ENCODE data around the gene PHGDH.

DNA sequence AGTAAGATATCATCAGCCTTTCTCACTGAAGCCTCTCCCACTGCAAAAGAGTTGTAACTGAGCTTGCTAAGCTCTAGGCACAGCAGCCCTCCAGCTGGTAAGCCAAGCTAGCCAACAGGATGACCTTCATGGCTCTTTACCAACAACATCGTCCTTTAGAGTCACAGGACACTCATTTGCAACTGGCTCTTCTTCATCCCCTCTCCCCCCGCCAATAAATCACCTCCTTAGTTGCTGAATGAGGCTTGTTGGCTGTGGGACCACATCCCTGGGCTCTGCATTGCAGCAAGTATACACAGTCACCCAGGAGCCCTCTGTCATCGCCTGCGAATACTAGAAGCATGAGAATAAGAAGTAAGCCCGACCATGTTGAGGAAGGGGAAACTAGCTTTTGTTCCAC is 47.7 kb upstream of the PHGDH start:
- TF ChIP-seq NFE2L1 (CRISPR knock-in tag; IDR thresholded peaks at IDR 0.05) (no peak), ZNF423 (CRISPR knock-in tag; IDR thresholded peaks at IDR 0.05) (no peak), SP1 (CRISPR knock-in tag; conservative IDR thresholded peaks at IDR 0.05) (no peak)
- TF ChIP-seq, protein P1, sequence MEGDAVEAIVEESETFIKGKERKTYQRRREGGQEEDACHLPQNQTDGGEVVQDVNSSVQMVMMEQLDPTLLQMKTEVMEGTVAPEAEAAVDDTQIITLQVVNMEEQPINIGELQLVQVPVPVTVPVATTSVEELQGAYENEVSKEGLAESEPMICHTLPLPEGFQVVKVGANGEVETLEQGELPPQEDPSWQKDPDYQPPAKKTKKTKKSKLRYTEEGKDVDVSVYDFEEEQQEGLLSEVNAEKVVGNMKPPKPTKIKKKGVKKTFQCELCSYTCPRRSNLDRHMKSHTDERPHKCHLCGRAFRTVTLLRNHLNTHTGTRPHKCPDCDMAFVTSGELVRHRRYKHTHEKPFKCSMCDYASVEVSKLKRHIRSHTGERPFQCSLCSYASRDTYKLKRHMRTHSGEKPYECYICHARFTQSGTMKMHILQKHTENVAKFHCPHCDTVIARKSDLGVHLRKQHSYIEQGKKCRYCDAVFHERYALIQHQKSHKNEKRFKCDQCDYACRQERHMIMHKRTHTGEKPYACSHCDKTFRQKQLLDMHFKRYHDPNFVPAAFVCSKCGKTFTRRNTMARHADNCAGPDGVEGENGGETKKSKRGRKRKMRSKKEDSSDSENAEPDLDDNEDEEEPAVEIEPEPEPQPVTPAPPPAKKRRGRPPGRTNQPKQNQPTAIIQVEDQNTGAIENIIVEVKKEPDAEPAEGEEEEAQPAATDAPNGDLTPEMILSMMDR (IDR thresholded peaks at IDR 0.05), result no peak
